ENCODE data around the gene UNCX. TPM values are rescaled to one million over a fixed set of nuclear protein-coding genes. Genes with fewer than 3 reads are reported as not detected.
"Not testable (repeated sequence)": the region's sequence is repeated elsewhere in the genome, so short reads cannot be mapped to it uniquely, and the experiment has no call there.

UNCX gene
- not detected for total RNA-seq

GRCh38 chr7:1232623-1233332, at the start of gene UNCX:
TSS of gene UNCX (plus strand) at chr7:1232872. CDS start at chr7:1233018, 146 bp downstream.
- FAIRE-seq (no peak), DNase-seq (ENCODE audit: low spot score in 2 of 2) (no peak)

DNA sequence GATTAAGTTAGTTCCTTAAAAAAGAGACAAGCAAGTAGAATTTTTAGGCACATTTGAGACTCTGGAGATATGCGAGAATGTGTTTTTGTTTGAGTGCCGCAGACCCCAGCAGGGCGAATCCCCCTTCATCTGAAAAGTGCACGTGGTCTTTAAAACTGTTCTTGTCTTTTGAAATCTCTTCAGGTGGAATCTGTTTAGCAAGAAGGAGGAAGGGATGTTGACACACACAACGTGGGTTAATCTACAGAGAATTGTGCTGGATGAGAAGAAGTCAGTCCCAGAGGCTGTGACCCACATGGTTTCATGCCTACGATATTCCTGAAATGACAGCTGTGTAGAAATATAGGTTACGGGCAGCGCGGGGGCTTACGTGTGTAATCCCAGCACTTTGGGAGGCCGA, 45.5 kb upstream of the UNCX start:
- FAIRE-seq, result no peak
- DNase-seq (ENCODE audit: low spot score in 2 of 2), result no peak

DNA sequence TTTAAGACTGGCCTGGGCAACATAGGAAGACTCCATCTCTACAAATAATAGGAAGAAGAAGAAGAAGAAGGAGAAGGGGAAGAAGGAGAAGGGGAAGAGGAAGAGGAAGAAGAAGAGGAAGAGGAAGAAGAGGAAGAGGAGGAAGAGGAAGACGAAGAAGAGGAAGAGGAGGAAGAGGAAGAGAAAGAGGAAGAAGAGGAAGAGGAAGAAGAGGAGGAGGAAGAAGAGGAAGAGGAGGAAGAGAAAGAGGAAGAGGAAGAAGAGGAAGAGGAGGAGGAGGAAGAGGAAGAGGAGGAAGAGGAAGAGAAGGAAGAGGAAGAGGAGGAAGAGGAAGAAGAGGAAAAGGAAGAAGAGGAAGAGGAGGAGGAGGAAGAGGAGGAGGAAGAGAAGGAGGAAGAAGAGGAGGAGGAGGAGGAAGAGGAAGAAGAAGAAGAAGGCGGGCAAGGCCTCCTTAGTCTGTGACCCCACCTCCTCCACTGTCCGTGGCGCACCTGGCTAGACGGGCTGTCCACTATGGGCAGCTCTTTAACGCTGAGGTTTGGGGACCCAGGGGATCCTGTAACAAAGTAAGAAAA, 43.9 kb upstream of the UNCX start:
- FAIRE-seq (no peak), DNase-seq (ENCODE audit: low spot score in 2 of 2) (no peak)

DNA sequence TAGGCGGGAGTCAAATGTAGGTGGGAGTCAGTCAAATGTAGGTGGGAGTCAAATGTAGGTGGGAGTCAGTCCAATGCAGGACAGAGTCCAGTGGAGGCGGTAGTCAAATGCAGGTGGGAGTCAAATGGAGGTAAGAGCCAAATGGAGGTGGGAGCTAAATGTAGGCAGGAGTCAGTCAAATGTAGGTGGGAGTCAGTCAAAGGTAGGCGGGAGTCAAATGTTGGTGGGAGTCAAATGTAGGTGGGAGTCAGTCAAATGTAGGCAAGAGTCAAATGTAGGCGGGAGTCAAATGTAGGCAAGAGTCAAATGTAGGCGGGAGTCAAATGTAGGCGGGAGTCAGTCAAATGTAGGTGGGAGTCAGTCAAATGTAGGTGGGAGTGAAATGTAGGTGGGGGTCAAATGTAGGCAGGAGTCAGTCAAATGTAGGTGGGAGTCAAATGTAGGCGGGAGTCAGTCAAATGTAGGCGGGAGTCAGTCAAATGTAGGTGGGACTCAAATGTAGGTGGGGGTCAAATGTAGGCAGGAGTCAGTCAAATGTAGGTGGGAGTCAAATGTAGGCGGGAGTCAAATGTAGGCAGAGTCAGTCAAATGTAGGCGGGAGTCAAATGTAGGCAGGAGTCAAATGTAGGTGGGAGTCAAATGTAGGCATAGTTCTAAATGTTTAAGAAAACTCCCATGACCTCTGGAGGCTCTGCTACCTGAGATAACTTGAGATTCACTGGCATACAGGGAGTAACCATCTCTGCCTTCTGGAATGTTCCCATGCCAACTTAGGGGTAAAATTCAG, 42.5 kb upstream of the UNCX start:
- FAIRE-seq, result no peak
- no peak for DNase-seq (ENCODE audit: low spot score in 2 of 2)

GRCh38 chr7:1192171-1192676, 40.4 kb upstream of the UNCX start:
- no peak for FAIRE-seq
- no peak for DNase-seq (ENCODE audit: low spot score in 2 of 2)

DNA sequence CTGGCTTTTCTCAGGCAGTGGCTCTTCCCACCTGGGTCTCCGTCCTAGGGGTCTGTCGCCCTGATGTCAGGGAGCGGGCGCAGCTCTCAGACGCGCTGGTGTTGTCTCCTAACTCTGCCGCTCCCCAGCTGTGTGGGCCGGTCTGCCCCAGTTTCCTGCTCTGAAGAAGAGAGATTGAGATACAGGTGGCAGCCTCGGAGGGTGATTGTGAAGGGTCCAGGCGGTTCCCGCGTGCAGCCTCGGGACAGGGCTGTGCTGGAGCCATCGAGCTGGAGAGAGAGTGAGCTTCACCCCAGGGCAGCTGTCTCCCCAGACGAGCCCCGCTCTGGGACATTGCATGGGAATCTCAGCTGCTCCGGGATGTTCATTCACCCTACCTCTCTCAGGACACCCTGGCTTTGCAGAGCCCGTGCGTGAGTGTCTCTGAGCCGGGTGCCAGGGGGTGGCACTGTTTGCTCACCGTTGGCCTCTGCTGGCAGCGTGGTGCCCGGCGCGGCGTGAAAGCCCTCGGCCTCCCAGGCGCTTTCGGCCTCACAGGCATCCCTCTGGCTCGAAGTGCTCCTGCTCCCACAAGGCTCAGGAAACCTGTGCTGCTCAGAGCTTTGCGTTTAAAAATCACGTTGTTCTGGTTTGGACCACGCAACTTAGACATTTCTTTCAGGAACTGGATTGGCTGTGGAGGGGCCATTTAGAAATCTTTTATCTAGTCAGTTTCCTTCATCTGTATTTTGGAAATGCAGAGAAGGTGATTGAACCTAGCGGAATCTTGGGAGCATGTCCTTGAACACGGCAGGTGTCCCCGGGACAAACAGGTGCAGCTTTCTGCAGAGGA, 38.9 kb upstream of the UNCX start:
- DNase-seq (ENCODE audit: low spot score in 2 of 2) (peak; percentile 51 to 69), FAIRE-seq (no peak)

DNA sequence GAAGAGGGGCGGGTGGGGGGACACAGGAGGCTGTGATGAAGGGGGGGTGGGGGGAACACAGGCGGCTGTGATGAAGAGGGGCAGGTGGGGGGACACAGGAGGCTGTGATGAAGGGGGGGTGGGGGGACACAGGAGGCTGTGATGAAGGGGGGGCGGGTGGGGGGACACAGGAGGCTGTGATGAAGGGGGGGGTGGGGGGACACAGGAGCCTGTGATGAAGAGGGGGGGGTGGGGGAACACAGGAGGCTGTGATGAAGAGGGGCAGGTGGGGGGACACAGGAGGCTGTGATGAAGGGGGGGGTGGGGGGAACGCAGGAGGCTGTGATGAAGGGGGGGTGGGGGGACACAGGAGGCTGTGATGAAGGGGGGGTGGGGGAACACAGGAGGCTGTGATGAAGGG, 36.2 kb upstream of the UNCX start:
- not testable (repeated sequence) for FAIRE-seq

GRCh38 chr7:1196950-1197349, 35.7 kb upstream of the UNCX start:
- no peak for FAIRE-seq
- DNase-seq (ENCODE audit: low spot score in 2 of 2), result no peak

More for the DNA sequence above, 36.2 kb upstream of the UNCX start:
- not testable (repeated sequence) for DNase-seq (ENCODE audit: low spot score in 2 of 2)

DNA sequence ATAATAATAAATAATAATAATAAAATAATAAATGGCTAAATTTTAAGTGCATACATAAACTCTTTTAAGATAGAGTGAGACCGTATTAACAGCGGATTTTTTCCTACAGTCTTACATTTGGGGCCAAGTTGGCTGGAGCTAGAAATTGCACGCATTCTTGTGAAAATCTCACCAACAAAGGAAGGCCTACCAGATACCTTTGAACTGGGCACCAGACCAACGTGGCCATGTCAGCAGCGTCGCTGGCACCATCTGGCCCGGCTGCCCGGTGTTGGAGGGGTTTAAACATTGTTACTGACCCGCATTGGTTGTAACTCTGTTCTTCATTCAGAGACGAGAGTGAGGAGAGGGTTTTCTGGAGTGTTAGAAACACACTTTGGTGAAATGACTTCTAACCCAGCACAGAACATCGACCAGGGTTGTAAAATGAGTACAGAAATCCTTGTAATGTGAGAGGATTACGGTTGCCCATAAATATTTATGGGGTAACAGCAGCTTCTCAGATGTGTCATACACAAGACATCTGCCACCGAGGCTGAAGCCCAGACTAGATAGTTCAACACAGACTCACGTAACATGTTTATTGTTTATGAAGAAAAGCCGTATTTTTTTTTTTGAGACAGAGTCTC, 34.6 kb upstream of the UNCX start:
- FAIRE-seq, result no peak
- no peak for DNase-seq (ENCODE audit: low spot score in 2 of 2)

- no peak for DNase-seq (ENCODE audit: low spot score in 2 of 2)
- no peak for FAIRE-seq
These were observed 32.6 kb upstream of the UNCX start for GRCh38 chr7:1200045-1200444.

DNA sequence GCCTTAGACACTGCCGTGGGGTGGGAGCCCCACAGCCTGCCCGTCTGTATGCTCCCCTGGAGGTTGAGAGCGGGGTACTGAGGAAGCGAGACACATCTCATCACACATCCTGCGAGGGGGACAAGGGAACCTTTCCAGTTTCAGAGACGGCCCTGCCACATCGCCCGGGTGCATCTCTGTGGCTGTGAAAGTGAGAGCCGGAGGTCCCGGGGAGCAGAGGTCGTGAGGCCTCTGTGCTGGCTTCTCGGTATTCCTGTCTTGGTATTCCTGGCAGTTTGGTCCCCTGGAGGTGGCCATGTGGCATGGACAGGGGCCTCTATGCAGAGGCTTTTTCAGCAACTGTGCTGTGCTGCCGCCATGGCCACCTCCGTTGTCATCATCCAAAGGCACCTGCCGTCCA, 30.8 kb upstream of the UNCX start:
- DNase-seq (ENCODE audit: low spot score in 2 of 2), result no peak
- FAIRE-seq, result no peak

DNA sequence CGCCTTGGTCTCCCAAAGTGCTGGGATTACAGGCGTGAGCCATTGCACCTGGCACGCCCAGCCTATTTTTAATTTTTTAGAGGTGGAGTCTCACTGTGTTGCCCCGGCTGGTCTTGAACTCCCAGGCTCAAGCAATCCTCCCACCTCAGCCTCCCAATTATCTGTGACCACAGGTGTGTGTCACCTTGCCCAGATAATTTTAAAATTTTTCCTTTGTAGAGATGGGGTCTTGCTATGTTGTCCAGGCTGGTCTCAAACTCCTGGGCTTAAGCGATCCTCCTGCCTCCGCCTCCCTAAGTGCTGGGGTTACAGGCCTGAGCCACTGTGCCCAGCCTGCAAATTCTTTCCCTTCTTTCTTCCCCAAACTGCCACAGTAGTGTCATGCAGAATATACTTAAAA, 29.8 kb upstream of the UNCX start:
- not testable (repeated sequence) for DNase-seq (ENCODE audit: low spot score in 2 of 2); FAIRE-seq

GRCh38 chr7:1204460-1205140, 28.1 kb upstream of the UNCX start:
- FAIRE-seq, result no peak
- DNase-seq (ENCODE audit: low spot score in 2 of 2), result no peak

- FAIRE-seq; DNase-seq (ENCODE audit: low spot score in 2 of 2): not testable (repeated sequence)
These were observed 26.9 kb upstream of the UNCX start for GRCh38 chr7:1205742-1206141.

- FAIRE-seq (no peak), DNase-seq (ENCODE audit: low spot score in 2 of 2) (no peak)
These were observed 23.6 kb upstream of the UNCX start for GRCh38 chr7:1209097-1209496.

DNA sequence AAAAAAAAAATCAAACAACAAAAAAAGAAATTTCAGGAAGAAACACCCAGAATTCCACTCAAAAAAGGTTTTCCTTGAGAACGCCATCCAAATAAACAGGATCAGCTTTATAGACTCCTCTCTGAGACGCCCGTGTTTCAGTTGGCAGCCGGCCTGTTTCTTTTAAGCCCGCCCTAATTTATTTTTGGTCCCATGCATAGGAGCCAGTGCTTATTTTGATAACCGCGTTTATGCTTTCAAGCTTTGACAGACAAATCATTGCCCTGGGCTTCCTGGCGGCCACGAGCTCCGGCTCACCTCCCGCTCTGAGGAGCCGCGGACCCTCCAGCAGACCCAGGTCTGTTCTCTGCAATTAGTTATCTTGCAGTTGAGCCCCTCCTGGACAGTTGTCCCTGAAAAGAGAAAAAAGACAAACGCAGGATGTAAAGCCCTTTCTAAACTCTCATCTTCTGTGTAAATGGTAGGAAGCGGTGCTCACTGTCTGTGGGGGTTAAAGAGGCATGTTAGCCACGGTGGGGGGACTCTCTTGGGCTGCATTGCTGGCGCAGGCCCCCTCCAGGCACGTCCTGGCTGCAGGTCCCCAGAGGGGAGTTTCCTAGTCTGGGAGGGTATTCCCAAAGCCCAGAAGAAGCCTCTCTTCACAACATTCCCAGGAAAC, 22.2 kb upstream of the UNCX start:
- FAIRE-seq (no peak), DNase-seq (ENCODE audit: low spot score in 2 of 2) (no peak)

- FAIRE-seq (no peak), DNase-seq (ENCODE audit: low spot score in 2 of 2) (no peak)
These were observed 21.6 kb upstream of the UNCX start for GRCh38 chr7:1210979-1211608.

- FAIRE-seq (no peak), DNase-seq (ENCODE audit: low spot score in 2 of 2) (no peak)
These were observed 21.1 kb upstream of the UNCX start for GRCh38 chr7:1211611-1212010.
